H4 (cell line): ENCODE results near the gene BMP15. TPM values are rescaled to one million over a fixed set of nuclear protein-coding genes. Genes with fewer than 3 reads are reported as not detected.
A peak's percentile ranks its signal among the peaks of the same experiment; 100 is the strongest.

Source experiments
- DNase-seq: peaks from one replicate; pipeline ENCODE4 v3.0.0-alpha.2; 2015; ENCODE audit warnings: low spot score
- total RNA-seq: library from RNA; depleted of rRNA; stranded (reverse); fragments of >200 nt; shearing (Covaris generic); gene quantifications from 2 replicates; pipeline ENCODE4 v1.2.3, GENCODE V29; 2014; rRNA removed

Gene BMP15
- total RNA-seq = not detected in 2 replicates

GRCh38 chrX:50910685-50911176 lies at the start of gene BMP15:
BMP15 (plus strand) TSS chrX:50910735; CDS start chrX:50910784, 49 bp downstream.
- DNase-seq = no peak

- no peak for DNase-seq
Observed at GRCh38 chrX:50863471-50863870, 47.1 kb upstream of the BMP15 start.

DNA sequence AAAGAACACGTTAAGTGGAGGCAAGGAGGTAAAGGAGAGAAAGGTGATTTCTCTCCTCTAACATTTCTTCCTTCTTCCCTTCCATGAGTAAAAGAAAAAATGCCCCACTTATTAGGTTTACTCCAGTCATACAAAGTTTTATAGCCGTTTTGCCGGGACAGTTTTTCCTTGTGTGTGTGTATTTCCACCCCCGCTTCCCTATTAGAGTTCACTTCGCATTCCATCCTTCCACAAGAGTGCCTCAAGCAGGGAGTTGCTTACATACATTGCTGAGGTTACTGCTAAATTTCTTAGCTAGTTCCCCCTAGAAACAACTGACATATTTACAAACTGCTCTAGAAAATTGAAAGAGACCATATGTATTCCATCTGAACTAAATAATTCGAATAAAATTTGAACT lies 45.2 kb upstream of the BMP15 start:
- no peak for DNase-seq

- no peak for DNase-seq
Observed at GRCh38 chrX:50871922-50872453, 38.5 kb upstream of the BMP15 start.

DNA sequence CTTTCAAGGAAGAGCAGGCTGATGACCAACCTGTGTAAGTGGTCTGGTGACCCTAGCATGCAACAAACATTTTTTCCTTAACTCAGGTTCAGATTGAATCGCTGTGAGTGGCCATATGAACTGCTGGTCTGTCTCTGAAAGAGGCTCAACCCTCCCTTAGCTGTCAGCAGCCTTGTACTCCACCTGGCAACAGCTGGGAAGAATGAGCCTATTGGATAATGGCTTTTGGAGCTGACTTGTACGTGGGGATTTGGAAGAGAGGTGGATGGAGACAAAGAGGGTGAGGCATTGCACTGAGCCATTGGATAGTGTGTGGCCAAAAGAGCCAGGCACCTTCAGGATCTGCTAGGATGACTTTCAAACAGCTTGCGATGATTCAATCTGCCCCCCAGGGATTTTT lies 35.7 kb upstream of the BMP15 start:
- DNase-seq = no peak

GRCh38 chrX:50876551-50876950 lies 34.0 kb upstream of the BMP15 start:
- no peak for DNase-seq

GRCh38 chrX:50877310-50877709 lies 33.2 kb upstream of the BMP15 start:
- peak; percentile 3 for DNase-seq

DNA sequence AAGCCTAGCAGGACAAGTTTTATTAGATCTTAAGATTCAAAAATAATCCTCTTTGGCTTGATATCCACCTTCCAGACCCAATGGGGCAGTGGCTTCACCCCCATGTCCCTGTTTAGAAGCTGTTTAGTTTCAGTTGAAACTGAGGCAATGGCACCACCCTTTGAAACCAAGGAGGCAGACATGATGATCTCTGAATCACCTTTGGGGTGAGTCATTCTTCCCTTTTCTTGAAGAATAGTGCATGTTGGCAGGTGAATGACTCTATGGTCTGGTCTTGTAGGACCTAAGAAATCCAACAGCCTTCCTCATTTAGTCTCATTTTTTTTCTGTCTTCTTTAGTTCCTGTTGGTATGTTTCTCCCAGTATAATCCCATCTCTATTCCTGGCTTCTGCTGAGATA lies 29.5 kb upstream of the BMP15 start:
- no peak for DNase-seq

GRCh38 chrX:50888884-50889283 lies 21.7 kb upstream of the BMP15 start:
- no peak for DNase-seq

DNA sequence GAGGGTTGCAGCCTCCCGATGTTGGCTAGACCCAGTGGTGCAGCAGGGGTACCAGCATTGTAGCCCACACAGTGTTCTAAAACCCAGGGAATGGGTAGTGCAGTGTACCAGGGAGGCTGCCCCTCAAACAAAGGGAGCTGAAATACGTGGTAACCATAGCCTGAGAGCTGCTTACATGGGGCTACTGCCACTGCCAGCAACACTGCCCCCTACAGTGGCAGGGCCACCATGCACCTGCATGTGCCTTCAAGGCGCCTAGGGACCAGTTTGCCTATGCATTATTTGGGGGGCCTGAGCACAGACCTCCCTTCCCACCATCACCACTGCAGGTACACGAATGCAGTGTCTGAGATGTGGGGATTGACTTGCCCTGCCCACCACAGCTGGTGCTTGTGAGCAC lies 21.0 kb upstream of the BMP15 start:
- no peak for DNase-seq

- DNase-seq = no peak
Observed at GRCh38 chrX:50893047-50893446, 17.5 kb upstream of the BMP15 start.

- no peak for DNase-seq
Observed at GRCh38 chrX:50893466-50893865, 17.1 kb upstream of the BMP15 start.

- no peak for DNase-seq
Observed at GRCh38 chrX:50905334-50905733, 5.2 kb upstream of the BMP15 start.

DNA sequence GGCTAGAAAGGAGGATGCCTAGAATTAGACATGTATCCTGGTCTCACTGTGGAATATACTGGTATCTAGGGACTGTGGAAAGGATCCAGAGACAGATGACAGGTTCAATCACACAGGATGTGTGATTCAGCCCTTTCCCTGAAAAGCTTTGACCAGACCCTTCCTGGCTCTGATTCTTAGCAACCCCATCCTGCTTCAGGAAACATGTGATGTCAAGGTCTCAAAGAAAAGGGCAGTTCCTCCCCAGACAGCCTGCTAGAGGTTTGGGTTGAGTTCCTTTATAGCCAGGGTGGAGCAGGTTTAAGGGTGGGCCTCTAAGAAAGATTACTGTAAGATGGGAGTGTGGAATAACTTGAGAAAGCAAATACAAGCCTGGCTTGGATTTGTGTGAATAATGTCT lies 3.0 kb downstream of the BMP15 start:
- DNase-seq = no peak

GRCh38 chrX:50920132-50920531 lies 9.6 kb downstream of the BMP15 start:
- no peak for DNase-seq

- DNase-seq = no peak
Observed at GRCh38 chrX:50927127-50927526, 16.6 kb downstream of the BMP15 start.

GRCh38 chrX:50941638-50942037 lies 31.1 kb downstream of the BMP15 start:
- no peak for DNase-seq

- no peak for DNase-seq
Observed at GRCh38 chrX:50942471-50942870, 31.9 kb downstream of the BMP15 start.

DNA sequence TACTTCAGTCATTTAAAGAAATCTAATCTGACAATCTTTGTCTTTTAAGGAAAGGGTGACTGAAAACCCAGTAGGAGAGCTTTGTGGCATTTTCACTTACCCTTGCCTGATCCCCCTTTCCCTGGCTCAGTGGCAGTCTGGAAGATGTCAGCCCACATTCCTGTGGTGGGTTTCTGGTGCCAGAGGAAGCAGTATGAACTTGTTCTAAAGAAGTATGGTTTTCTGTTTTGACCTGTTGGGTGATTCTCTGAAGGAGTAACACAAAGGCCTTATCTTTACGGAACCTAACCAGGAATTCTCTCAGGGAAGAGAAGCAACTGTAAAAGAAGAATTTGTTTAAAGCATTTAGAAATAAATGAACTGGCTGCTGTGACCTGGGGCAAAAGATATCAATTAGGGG lies 41.9 kb downstream of the BMP15 start:
- no peak for DNase-seq

- DNase-seq = no peak
Observed at GRCh38 chrX:50953832-50954231, 43.3 kb downstream of the BMP15 start.

DNA sequence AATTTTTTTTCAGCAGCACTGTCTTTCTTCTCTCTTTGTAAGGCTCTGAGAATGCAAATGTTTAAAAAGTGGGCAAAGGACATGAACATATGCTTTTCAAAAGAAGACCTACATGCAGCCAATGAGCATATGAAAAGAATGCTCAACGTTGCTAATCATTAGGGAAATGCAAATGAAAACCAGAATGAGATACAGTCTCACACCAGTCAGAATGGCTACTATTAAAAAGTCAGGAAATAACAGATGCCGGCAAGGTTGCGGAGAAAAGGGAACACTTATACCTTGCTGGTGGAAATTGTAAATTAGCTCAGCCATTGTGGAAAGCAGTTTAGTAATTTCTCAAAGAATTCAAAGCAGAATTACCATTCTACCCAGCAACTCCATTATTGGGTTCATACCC lies 51.6 kb downstream of the BMP15 start:
- no peak for DNase-seq

GRCh38 chrX:50963842-50964241 lies 53.3 kb downstream of the BMP15 start:
- no peak for DNase-seq
